Subcutaneous adipose tissue (tissue), 4 donors: ENCODE data around the gene MICALL2. TPM values are rescaled to one million over a fixed set of nuclear protein-coding genes. Genes with fewer than 3 reads are reported as not detected.

ENCODE experiments used
- CTCF ChIP-seq: fragments of 450-650 bp; IDR thresholded peaks from one replicate; pipeline ENCODE4 v1.5.1; 2016; ENCODE audit warnings: low read depth, mild to moderate bottlenecking, control low read depth, antibody characterized with exemption, moderate library complexity
- total RNA-seq, 4 donors: library from RNA; depleted of rRNA; stranded (reverse); fragments of >200 nt; gene quantifications; one replicate each; pipeline ENCODE4 v1.1.0, GENCODE V29; 2016

The MICALL2 gene
- total RNA-seq, 4 donors from 2014 or later: 1.5 to 5.3 (median 4.1) TPM

GRCh38 chr7:1483536-1484505, 24.6 kb upstream of the MICALL2 start:
- TF ChIP-seq CTCF: no peak

GRCh38 chr7:1483079-1483478, 23.8 kb upstream of the MICALL2 start:
- no peak for TF ChIP-seq CTCF

- TF ChIP-seq CTCF: no peak
These were observed 22.0 kb upstream of the MICALL2 start for GRCh38 chr7:1481300-1481699.

- no peak for TF ChIP-seq CTCF
These were observed 21.4 kb upstream of the MICALL2 start for GRCh38 chr7:1480670-1481069.

GRCh38 chr7:1479287-1479686, 20.0 kb upstream of the MICALL2 start:
- TF ChIP-seq CTCF: no peak

GRCh38 chr7:1478480-1478879, 19.2 kb upstream of the MICALL2 start:
- TF ChIP-seq CTCF: no peak

GRCh38 chr7:1476859-1477258, 17.6 kb upstream of the MICALL2 start:
- no peak for TF ChIP-seq CTCF
